Renal cortical epithelial cell (primary cell): Measurements from ENCODE around the gene HBG2. TPM values are rescaled to one million over a fixed set of nuclear protein-coding genes. Genes with fewer than 3 reads are reported as not detected.
"Not testable (repeated sequence)": the region's sequence is repeated elsewhere in the genome, so short reads cannot be mapped to it uniquely, and the experiment has no call there.

Experiments
- DNase-seq: peaks from one replicate; pipeline ENCODE4 v3.0.0-alpha.2; 2011; ENCODE audit warnings: low read depth
- total RNA-seq: library from RNA; depleted of rRNA; stranded (reverse); fragments of >200 nt; gene quantifications from 2 replicates; pipeline ENCODE4 v1.2.3, GENCODE V29; 2014

Gene HBG2
- total RNA-seq = not detected in 2 replicates

DNA sequence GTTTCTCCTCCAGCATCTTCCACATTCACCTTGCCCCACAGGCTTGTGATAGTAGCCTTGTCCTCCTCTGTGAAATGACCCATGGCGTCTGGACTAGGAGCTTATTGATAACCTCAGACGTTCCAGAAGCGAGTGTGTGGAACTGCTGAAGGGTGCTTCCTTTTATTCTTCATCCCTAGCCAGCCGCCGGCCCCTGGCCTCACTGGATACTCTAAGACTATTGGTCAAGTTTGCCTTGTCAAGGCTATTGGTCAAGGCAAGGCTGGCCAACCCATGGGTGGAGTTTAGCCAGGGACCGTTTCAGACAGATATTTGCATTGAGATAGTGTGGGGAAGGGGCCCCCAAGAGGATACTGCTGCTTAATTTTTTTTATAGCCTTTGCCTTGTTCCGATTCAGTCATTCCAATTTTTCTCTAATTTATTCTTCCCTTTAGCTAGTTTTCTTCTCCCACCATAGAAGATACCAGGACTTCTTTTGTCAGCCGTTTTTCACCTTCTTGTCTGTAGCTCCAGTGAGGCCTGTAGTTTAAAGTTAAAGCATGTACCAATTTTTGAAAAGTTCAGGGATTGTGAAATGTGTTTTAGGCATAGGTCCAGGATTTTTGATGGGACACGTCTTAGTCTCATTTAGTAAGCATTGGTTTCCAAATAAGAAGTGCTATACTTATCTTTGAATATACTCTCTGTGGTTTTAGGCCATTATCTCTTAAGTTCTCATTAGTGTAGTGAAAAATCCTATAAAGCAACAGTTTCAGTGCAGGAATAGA, at the start of gene HBG2:
TSS of gene HBG2 (minus strand) at position 136 of the 768 bp plus-strand sequence. CDS start at position 83, 53 bp downstream.
- DNase-seq = not testable (repeated sequence)

DNA sequence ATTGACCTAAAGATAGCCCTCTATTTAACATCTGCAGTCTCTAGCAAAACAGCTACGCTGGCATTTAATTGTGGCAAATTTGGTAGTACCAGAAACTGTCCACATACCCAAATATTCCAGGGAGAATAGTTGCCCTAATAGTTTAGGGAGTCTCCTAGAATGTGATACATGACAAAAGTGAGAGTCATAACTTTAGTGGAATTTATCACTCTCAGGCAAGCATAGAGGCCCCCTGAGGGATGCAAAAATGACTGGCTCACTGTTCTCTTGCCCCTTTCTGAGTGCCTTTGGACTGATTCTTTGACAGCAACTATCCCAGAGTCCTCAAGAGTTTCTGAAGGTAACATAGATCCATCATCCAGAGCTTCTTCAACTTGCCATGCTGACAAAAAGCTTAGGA, 49.5 kb upstream of the HBG2 start:
- no peak for DNase-seq

DNA sequence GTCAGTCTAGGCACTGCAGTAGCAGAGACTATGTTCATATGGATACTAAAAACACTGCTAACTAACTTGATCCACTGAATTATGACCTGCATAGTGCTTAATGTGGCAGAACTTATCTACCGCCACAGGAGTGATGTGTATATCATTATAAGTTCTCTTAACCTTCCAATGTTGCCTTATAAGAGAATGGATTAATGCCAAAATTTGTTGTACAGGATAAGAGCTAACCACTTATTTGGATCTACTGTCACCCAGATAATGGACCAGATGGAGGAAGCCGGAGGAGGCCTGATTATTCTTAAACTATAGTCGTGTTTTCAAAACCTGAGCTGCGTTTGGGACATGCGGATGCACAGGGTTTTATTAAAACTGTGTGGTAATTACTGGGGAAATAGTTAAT, 49.0 kb upstream of the HBG2 start:
- DNase-seq = no peak

DNA sequence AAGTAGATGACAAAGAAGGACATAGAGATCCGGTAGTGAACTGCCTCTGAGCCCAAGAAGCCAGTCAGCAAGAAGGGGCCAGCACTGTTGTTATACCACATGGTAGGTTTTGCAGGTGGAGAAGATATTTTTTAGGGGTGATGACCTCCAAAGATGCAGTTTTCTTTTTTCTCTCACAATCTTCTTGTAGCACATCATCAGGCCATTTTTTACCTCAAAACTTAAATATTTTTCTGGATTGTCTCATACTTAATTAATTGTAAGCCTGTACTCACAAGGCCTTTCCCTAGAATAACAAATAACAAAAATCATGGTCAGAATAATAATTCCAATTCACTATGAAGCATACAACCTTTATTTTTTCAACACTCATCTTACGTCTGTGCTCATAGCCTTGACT, 47.3 kb upstream of the HBG2 start, which contains the start of gene OR51B4:
TSS of gene OR51B4 (minus strand) at position 101 of the 400 bp plus-strand sequence. CDS start at position 101, 0 bp downstream.
- no peak for DNase-seq

DNA sequence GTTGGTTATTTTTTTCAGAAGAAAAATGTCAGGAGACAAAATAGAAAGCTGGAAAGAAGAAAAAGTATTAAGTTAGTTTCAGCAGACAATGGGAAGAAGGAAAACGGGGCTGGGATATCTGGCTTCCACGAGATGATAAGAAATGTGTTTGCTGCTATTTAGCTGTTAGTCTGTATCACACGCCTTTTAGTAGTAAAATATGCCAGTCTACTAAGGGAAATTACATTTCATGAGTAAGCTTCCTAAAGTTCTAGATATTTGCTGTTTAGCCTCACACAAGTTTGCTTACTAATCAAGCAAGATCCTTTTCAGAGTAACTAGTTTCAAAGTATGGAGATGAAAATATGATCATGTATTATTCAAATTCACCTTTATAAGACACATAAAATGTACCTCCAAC, 45.7 kb upstream of the HBG2 start:
- DNase-seq = no peak

DNA sequence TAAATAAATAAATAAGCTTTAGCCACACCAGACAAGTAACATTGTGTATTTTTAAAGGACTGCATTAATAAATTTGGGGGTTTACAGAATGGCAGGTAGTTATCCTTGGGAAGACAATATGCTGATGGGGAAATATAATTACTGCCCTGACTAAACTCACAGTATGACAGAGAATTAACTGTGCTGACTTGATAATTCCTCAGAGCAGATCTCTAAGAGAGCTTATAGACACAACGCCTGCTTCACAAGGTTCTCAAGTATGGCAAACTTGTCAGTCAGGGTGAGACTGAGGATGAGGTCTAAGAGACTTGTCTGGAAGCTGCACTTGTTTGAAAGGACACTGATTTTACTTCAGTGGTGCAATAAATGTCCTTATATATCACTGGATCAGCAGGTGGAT, 43.9 kb upstream of the HBG2 start:
- no peak for DNase-seq

DNA sequence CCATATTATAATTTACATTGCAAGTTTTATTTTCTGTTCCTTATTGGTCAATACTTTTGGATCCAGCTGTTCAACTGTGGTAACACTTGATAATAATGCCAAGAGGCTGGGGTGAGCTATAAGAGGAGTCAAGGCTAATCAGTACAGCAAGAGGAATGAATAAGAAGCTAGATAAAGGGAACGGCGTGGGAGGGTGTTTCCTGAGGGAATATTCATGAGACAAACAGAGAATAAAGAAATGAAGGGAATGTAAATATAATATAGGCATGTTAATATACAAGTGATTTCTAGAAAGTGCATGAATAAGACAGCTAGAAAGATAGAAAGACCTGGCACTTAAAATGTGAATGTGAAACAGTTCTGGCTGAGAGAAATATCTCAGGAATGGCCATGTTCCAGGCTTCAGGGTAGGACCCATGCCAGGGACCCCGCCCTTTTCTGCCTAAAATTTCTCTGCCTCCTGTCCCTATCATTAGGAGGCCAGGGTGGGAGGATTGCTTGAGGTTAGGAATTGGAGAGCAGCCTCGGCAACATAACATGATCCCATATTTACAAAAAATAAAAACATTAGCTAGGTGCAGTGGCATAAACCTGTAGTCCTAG, 43.2 kb upstream of the HBG2 start:
- no peak for DNase-seq

DNA sequence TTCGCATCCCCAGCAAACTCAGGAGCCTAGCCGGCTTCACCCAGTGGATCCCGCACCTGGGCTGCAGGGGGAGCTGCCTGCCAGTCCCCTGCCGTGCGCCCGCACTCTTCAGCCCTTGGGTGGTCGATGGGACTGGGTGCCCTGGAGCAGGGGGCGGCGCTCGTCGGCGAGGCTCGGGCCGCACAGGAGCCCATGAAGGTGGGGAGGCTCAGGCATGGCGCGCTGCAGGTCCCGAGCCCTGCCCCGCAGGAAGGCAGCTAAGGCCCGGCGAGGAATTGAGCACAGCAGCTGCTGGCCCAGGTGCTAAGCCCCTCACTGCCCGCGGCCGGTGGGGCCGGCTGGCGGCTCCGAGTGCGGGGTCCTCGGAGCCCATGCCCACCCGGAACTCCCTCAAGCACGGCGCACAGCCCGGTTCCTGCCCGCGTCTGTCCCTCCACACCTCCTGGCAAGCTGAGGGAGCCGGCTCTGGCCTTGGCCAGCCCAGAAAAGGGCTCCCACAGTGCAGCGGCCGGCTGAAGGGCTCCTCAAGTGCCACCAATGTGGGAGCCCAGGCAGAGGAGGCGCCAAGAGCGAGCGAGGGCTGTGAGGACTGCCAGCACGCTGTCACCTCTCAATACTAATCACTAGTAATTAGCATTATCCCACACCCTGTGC, 39.9 kb upstream of the HBG2 start:
- DNase-seq = not testable (repeated sequence)

DNA sequence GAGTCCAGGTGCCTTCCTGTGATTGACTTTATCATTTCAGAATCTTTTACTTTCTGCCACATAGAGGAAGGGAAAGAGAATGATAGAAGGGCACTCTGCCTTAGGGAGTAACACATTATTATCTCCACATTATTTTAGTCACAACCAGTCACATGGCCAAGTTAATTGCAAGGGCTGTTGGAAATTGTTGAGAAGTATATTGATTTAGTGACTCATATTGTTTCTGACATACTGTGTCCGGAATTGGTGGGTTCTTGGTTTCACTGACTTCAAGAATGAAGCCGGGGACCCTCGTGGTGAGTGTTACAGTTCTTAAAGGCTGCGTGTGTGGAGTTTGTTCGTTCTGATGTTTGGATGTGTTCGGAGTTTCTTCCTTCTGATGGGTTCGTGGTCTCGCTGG, 38.4 kb upstream of the HBG2 start:
- DNase-seq = no peak

DNA sequence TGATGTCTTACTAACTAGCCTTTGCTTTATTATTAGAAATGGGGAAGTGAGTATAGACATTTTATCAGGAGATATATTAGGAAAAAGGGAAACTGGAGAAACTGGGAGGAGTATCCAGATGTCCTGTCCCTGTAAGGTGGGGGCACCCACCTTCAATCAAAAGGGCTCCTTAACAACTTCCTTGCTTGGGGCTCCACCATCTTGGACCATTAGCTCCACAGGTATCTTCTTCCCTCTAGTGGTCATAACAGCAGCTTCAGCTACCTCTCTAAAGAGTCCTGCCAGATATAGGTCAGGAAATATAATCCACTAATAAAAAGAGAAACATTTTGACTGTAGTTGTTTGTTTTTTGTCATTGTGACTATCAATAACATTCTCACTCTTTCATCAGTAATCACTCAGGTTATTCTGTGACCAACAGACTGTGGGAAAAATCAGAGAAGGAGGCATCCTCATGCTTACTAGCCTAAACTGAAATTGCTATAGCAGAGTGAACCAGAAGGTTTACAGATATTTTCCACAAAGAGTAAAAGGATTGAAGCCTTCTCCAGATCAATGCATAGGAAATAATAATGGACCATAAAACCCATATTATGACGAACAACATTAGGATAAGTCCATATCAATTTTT, 36.7 kb upstream of the HBG2 start:
- DNase-seq = peak; percentile 61

DNA sequence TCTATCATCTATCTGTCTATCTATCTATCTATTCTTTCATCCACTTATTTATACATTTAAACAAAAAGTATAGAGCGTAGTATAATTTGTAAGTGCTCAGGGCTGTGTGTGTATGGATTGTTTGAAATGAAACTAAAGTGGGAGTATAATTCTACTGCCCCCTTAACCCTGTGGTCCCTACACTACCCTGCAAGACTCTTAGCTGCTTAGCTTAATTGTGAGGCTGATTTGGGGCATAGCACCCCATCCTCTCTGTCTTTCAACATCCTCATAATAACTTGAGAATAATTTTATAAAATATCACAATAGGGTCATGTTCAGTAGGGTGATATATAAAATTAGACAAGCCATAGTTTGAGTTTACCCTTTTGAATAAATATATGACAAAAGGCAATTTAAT, 35.5 kb upstream of the HBG2 start:
- no peak for DNase-seq

DNA sequence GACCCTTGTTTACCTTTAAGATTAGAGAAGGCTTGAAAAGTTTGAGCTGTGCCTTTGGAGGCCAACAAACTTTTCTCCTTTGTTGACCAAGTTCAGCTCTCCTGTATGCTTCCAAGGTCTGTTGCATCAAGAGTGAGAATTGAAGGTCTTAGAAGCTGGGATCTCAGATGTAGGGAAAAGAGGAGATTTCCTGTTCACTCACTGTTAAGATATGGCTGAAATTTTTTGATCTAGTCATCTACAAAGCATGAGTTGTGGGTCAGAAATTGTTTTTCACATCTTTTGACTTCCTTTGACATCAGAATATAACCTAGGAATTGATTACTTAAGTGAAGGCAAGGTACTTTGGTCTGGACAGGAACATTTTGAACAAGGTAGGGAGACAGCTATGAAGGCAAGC, 35.1 kb upstream of the HBG2 start:
- no peak for DNase-seq

DNA sequence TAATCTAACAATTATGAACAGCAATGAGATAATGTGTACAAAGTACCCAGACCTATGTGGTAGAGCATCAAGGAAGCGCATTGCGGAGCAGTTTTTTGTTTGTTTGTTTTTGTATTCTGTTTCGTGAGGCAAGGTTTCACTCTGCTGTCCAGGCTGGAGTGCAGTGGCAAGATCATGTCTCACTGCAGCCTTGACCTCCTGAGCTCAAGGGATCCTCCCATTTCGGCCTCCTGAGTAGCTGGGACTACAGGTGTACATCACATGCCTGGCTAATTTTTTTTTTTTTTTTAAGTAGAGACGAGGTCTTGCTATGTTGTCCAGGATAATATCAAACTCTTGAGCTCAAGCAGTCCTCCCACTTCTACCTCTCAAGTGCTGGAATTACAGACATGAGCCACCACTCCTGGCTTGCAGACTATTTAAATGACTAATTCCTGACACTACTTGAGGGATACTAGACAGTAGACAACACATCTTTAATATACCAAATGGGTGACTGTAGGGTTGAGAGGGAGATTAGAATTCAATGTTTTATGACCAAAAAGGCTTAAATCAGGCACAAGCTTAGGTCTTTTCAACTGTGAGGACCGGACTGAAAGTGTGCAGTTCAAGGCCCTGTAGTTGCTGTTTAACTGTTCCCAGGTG, 34.4 kb upstream of the HBG2 start:
- DNase-seq = no peak

DNA sequence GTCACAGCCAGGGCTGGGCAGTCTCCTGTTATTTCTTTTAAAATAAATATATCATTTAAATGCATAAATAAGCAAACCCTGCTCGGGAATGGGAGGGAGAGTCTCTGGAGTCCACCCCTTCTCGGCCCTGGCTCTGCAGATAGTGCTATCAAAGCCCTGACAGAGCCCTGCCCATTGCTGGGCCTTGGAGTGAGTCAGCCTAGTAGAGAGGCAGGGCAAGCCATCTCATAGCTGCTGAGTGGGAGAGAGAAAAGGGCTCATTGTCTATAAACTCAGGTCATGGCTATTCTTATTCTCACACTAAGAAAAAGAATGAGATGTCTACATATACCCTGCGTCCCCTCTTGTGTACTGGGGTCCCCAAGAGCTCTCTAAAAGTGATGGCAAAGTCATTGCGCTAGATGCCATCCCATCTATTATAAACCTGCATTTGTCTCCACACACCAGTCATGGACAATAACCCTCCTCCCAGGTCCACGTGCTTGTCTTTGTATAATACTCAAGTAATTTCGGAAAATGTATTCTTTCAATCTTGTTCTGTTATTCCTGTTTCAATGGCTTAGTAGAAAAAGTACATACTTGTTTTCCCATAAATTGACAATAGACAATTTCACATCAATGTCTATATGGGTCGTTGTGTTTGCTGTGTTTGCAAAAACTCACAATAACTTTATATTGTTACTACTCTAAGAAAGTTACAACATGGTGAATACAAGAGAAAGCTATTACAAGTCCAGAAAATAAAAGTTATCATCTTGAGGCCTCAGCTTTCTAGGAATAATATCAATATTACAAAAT, 33.7 kb upstream of the HBG2 start:
- no peak for DNase-seq

DNA sequence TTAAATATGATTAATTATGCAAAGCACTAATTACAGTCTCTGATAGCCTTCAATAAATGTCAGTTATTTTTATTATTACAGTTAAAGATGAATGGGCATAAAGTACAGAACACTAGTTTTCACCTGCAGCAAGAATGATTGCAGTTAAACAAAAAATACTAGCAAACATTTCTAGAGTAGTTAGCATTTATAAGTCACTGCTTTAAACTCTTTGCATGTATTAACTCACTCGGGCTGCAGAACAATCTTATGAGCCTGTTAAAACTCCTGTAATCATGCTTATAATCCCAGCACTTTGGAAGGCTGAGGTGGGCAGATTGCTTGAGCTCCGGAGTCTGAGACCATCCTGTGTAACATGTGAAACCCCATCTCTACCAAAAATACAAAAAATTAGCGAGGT, 32.3 kb upstream of the HBG2 start:
- no peak for DNase-seq

DNA sequence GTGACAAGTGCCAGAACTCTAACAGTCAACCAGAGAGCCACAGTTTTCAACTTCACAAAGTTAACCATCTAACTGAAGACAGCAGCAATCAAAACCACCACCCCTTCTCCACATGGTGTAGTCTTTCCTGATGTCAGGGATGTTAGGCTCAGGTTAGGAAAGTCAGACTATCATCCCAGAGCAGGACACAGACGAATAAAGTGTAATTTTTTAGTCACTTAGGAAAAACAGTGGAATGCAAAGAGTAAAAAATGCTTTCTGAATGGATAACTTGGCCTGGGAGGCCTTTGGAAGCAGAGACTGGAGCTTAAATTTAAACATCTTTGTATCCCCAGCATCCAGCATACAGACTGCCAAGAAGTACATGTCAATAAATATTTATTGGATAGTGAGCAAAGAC, 31.8 kb upstream of the HBG2 start:
- no peak for DNase-seq

DNA sequence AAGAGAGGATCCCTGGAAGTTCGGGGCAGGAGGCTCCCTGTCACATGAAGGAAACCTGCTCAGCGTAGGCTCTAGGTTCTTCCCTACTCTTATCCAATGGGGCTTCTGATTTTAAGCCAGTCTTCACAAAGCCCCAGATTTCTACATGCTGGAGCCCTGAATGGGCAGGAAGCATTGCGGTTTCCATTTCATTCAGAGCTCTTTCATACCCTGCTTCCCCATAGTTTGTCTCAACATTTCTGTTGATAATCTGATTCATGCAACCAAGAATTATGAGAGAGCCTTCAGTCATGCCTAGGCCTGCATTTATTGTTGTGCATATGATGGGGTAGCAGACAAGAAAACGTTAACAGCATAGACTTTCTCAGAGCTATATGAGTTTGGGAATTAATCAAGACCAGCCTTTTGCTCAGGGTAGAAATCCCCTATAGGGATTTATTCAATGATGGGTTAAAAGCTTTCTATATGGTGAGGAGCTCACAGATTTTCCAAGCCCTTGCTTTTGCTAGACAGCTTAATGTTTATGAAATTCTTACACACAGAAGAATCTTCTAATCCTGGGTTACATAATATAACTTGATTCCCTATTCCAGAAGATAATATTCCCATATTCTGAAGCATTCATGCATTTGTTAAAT, 31.2 kb upstream of the HBG2 start:
- no peak for DNase-seq

DNA sequence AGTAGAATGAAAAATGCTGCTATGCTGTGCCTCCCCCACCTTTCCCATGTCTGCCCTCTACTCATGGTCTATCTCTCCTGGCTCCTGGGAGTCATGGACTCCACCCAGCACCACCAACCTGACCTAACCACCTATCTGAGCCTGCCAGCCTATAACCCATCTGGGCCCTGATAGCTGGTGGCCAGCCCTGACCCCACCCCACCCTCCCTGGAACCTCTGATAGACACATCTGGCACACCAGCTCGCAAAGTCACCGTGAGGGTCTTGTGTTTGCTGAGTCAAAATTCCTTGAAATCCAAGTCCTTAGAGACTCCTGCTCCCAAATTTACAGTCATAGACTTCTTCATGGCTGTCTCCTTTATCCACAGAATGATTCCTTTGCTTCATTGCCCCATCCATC, 30.1 kb upstream of the HBG2 start:
- DNase-seq = no peak

DNA sequence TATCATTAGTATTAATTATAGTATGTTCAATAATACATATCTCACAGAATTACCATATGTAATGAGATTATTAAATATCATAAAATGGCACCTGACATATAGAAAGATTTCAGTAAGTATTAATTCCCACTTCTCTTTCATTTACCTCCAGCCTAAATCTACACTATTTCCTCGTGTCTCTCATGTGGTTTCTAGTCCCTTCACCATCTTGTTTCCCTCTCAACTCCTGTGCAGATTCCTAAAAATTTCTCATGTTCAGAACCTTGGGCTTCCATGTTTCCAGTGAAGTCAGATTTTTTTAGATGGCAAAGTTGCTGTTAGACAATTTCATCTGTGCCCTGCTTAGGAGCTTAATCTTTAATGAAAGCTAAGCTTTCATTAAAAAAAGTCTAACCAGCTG, 29.3 kb upstream of the HBG2 start:
- DNase-seq = no peak

DNA sequence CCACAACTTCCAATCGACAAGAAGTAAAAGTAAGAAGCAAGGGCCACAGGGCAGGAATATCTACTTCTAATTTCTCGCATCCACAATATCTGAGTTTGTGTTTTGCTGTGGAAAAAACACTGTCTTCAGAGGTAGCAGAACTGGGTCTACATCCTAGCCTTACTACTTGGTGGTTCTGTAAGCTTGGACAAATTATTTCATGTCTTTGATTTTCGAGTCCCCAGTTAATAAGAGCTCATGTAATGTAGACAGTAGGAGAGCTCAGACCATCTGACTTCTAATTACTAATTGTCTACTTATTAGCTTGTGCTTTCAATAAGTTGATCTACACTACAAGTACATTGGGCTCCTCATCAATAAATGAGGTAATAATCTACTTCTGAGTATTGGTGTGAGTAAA, 28.5 kb upstream of the HBG2 start:
- DNase-seq = no peak

DNA sequence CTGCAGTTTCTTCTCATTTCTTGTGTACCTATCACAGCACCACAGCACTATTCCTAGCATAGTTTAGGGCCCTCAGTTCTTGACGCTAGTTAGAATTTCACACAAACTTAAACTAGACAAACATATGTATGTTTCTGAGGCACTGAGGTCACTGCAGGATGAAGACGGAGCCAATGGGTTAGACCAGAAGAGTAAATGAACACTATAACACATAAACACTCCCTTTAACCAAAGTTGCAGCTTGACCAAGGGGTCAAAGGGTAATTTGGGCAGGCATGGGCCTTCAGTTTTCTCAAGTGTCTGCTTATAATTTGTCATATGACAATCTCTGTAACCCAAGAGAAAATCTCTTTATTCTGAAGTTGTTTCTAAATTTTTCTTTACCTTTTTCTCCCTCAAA, 28.0 kb upstream of the HBG2 start:
- no peak for DNase-seq
